Neural cell (in vitro differentiated cells): Measurements from ENCODE around the gene RABGAP1L. TPM values are rescaled to one million over a fixed set of nuclear protein-coding genes. Genes with fewer than 3 reads are reported as not detected.

Source experiments
- H2AFZ ChIP-seq: fragments of 200-600, 300-800 bp; sonication (generic), shearing (Covaris generic); 2 replicates; pipeline ENCODE4 v1.6.0; 2014; ENCODE audit warnings: low read depth, mild to moderate bottlenecking, antibody characterized with exemption, low read length, moderate library complexity
- H3F3A ChIP-seq: fragments of 200-600 bp; shearing (Covaris generic); 2 replicates; pipeline ENCODE4 v1.6.1; 2016; ENCODE audit warnings: mild to moderate bottlenecking, moderate library complexity, mixed read lengths, antibody characterized with exemption, low read length; ENCODE audit not compliant: insufficient read depth, poor library complexity, severe bottlenecking
- H3K27ac ChIP-seq: fragments of 200-600, 300-800 bp; sonication (generic), shearing (Covaris generic); 2 replicates; pipeline ENCODE4 v1.5.1; 2014; ENCODE audit warnings: mild to moderate bottlenecking, low read length, moderate library complexity
- H3K27me3 ChIP-seq: fragments of 300-800, 200-600 bp; sonication (generic), shearing (Covaris generic); 2 replicates; pipeline ENCODE4 v1.6.0; 2014; ENCODE audit warnings: mild to moderate bottlenecking, low read depth, low read length, moderate library complexity; ENCODE audit not compliant: insufficient read depth
- H3K36me3 ChIP-seq: fragments of 300-800, 200-600 bp; sonication (generic), shearing (Covaris generic); 2 replicates; pipeline ENCODE4 v1.5.1; 2014; ENCODE audit warnings: mild to moderate bottlenecking, antibody characterized with exemption, low read length, moderate library complexity; ENCODE audit not compliant: insufficient read depth
- H3K4me2 ChIP-seq: fragments of 300-800, 200-600 bp; sonication (generic), shearing (Covaris generic); 2 replicates; pipeline ENCODE4 v1.6.0; 2014; ENCODE audit warnings: mild to moderate bottlenecking, low read length
- H3K4me3 ChIP-seq: fragments of 300-800, 200-600 bp; sonication (generic), shearing (Covaris generic); 2 replicates; pipeline ENCODE4 v1.5.1; 2014; ENCODE audit warnings: mild to moderate bottlenecking, low read length, moderate library complexity
- H3K79me2 ChIP-seq: fragments of 200-600 bp; shearing (Covaris generic); replicated peaks from 2 replicates; pipeline ENCODE4 v1.6.0; 2014; ENCODE audit warnings: mild to moderate bottlenecking, low read length, moderate library complexity; ENCODE audit not compliant: insufficient read depth
- H3K9ac ChIP-seq: fragments of 300-800, 200-600 bp; sonication (generic), shearing (Covaris generic); 2 replicates; pipeline ENCODE4 v1.6.1; 2016; ENCODE audit warnings: mild to moderate bottlenecking, low read length, mixed read lengths
- H3K9me2 ChIP-seq: fragments of 200-600 bp; shearing (Covaris generic); 2 replicates; pipeline ENCODE4 v1.6.1; 2016; ENCODE audit warnings: mild to moderate bottlenecking, low read length, mixed read lengths; ENCODE audit not compliant: insufficient read depth
- H3K9me3 ChIP-seq: fragments of 200-600, 300-800 bp; sonication (generic), shearing (Covaris generic); 2 replicates; pipeline ENCODE4 v1.6.1; 2016; ENCODE audit warnings: mild to moderate bottlenecking, mixed run types, low read length, moderate library complexity, mixed read lengths
- H4K20me1 ChIP-seq: fragments of 200-600 bp; shearing (Covaris generic); 2 replicates; pipeline ENCODE4 v1.6.1; 2016; ENCODE audit warnings: mild to moderate bottlenecking, mixed run types; ENCODE audit not compliant: insufficient read depth
- EP300 ChIP-seq: fragments of 450-650 bp; conservative IDR thresholded peaks from 2 replicates; pipeline ENCODE4 v1.6.1; 2014; ENCODE audit warnings: antibody characterized with exemption, mild to moderate bottlenecking, moderate library complexity; ENCODE audit not compliant: poor library complexity, severe bottlenecking
- EZH2 ChIP-seq: fragments of 200-600, 300-800 bp; shearing (Covaris generic), sonication (generic); IDR thresholded peaks from 2 replicates; pipeline ENCODE4 v1.6.1; 2014; ENCODE audit warnings: antibody characterized with exemption, low read length, borderline replicate concordance, mild to moderate bottlenecking; ENCODE audit not compliant: insufficient read depth, poor library complexity, severe bottlenecking
- MXI1 ChIP-seq: fragments of 450-650 bp; conservative IDR thresholded peaks from 2 replicates; pipeline ENCODE4 v1.6.1; 2014; ENCODE audit warnings: antibody characterized with exemption, mild to moderate bottlenecking; ENCODE audit not compliant: poor library complexity, severe bottlenecking
- POLR2AphosphoS5 ChIP-seq: IDR thresholded peaks from 2 replicates; pipeline ENCODE4 v1.6.1; 2012
- RAD21 ChIP-seq: fragments of 450-650 bp; conservative IDR thresholded peaks from 2 replicates; pipeline ENCODE4 v1.6.1; 2014; ENCODE audit warnings: antibody characterized with exemption, mild to moderate bottlenecking, moderate library complexity
- SMC3 ChIP-seq: fragments of 450-650 bp; conservative IDR thresholded peaks from 2 replicates; pipeline ENCODE4 v1.6.1; 2014; ENCODE audit warnings: antibody characterized with exemption, mild to moderate bottlenecking, moderate library complexity; ENCODE audit not compliant: poor library complexity
- TAF1 ChIP-seq: IDR thresholded peaks from 2 replicates; pipeline ENCODE4 v1.6.1; 2012; ENCODE audit warnings: low read depth
- polyA plus RNA-seq: library from polyadenylated mRNA; depleted of rRNA; stranded (reverse); fragments of >200 nt; gene quantifications from 2 replicates; pipeline ENCODE4 v1.2.3, GENCODE V29; 2014
- TF ChIP-seq, protein P1 (sequence below): IDR thresholded peaks from 2 replicates; pipeline ENCODE4 v1.6.1; 2012; ENCODE audit warnings: borderline replicate concordance
- TF ChIP-seq, protein P2 (sequence below): fragments of 450-650 bp; IDR thresholded peaks from 2 replicates; pipeline ENCODE4 v1.5.1; 2014; ENCODE audit warnings: antibody characterized with exemption, mild to moderate bottlenecking, moderate library complexity; ENCODE audit not compliant: poor library complexity, severe bottlenecking

The RABGAP1L gene
- polyA plus RNA-seq, 1 donor from 2014 or later: 32.2 TPM

DNA sequence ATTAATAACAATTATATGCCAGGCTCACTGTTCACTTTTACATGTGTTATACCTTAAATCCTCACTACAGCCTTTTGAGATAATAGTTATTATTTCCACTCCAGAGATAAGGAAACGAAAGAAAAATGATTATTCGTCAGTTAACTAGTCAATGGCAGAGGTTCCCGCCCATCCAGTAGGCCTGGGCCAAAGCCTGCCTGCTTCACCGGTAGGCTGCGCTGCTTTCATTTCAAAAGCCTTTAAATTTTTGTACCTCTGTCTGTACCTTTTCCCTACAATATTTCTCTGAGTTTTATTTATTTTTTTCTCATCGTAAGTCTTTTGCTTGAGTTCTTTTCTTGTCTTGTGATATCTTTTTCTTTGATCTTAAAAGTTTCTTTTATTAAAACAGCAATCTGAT, 292.1 kb downstream of the RABGAP1L start:
- H3K9ac ChIP-seq: no peak overlapping the region
- H3K9me3 ChIP-seq: no peaks in the 10 kb centered on the region
- H3F3A ChIP-seq: no peaks in the 10 kb centered on the region
- H2AFZ ChIP-seq: no peak overlapping the region
- TF ChIP-seq SMC3 (no peak), POLR2AphosphoS5 (no peak), EP300 (no peak), TAF1 (no peak), EZH2 (no peak), RAD21 (no peak), MXI1 (no peak)
- TF ChIP-seq, protein P1, sequence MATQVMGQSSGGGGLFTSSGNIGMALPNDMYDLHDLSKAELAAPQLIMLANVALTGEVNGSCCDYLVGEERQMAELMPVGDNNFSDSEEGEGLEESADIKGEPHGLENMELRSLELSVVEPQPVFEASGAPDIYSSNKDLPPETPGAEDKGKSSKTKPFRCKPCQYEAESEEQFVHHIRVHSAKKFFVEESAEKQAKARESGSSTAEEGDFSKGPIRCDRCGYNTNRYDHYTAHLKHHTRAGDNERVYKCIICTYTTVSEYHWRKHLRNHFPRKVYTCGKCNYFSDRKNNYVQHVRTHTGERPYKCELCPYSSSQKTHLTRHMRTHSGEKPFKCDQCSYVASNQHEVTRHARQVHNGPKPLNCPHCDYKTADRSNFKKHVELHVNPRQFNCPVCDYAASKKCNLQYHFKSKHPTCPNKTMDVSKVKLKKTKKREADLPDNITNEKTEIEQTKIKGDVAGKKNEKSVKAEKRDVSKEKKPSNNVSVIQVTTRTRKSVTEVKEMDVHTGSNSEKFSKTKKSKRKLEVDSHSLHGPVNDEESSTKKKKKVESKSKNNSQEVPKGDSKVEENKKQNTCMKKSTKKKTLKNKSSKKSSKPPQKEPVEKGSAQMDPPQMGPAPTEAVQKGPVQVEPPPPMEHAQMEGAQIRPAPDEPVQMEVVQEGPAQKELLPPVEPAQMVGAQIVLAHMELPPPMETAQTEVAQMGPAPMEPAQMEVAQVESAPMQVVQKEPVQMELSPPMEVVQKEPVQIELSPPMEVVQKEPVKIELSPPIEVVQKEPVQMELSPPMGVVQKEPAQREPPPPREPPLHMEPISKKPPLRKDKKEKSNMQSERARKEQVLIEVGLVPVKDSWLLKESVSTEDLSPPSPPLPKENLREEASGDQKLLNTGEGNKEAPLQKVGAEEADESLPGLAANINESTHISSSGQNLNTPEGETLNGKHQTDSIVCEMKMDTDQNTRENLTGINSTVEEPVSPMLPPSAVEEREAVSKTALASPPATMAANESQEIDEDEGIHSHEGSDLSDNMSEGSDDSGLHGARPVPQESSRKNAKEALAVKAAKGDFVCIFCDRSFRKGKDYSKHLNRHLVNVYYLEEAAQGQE: no peak
- TF ChIP-seq, protein P2, sequence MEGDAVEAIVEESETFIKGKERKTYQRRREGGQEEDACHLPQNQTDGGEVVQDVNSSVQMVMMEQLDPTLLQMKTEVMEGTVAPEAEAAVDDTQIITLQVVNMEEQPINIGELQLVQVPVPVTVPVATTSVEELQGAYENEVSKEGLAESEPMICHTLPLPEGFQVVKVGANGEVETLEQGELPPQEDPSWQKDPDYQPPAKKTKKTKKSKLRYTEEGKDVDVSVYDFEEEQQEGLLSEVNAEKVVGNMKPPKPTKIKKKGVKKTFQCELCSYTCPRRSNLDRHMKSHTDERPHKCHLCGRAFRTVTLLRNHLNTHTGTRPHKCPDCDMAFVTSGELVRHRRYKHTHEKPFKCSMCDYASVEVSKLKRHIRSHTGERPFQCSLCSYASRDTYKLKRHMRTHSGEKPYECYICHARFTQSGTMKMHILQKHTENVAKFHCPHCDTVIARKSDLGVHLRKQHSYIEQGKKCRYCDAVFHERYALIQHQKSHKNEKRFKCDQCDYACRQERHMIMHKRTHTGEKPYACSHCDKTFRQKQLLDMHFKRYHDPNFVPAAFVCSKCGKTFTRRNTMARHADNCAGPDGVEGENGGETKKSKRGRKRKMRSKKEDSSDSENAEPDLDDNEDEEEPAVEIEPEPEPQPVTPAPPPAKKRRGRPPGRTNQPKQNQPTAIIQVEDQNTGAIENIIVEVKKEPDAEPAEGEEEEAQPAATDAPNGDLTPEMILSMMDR: no peak
- no peaks in the 10 kb centered on the region for H3K79me2 ChIP-seq
- H3K4me3 ChIP-seq: no peak overlapping the region
- no peaks in the 10 kb centered on the region for H4K20me1 ChIP-seq
- H3K27me3 ChIP-seq: no peaks in the 10 kb centered on the region
- no peak overlapping the region for H3K4me2 ChIP-seq
- no peaks in the 10 kb centered on the region for H3K36me3 ChIP-seq
- no peaks in the 10 kb centered on the region for H3K9me2 ChIP-seq
- H3K27ac ChIP-seq: no peak overlapping the region

DNA sequence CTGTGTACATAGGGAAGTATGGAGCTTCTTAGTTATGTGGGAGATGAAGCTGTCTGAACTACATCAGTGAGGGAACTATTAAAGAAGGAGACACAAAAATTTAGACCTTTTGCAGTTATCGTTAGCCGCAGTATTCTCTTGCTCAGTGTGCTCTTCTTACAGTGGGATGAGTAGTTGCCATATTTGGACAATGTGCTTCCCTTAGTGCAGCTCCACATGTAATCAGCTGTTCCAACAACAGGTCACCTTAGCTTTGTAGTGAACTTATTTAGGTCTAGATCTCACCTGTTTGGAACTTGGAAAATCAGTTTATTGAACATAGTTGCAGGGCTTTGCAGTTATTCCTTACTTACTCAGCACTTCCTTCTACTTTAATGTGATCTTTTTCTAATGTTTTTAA, 306.5 kb downstream of the RABGAP1L start:
- H3K27ac ChIP-seq: no peak overlapping the region
- H3K4me3 ChIP-seq: no peak overlapping the region
- TF ChIP-seq POLR2AphosphoS5 (no peak), EP300 (no peak), TAF1 (no peak), SMC3 (no peak), MXI1 (no peak), EZH2 (no peak), RAD21 (no peak)
- TF ChIP-seq, protein P1: no peak
- TF ChIP-seq, protein P2: no peak
- H3K27me3 ChIP-seq: no peaks in the 10 kb centered on the region
- no peaks in the 10 kb centered on the region for H3K9me3 ChIP-seq
- no peak overlapping the region for H3K9ac ChIP-seq
- H4K20me1 ChIP-seq: no peaks in the 10 kb centered on the region
- H3K79me2 ChIP-seq: no peaks in the 10 kb centered on the region
- no peak overlapping the region for H2AFZ ChIP-seq
- no peaks in the 10 kb centered on the region for H3F3A ChIP-seq
- H3K4me2 ChIP-seq: no peak overlapping the region
- H3K36me3 ChIP-seq: no peaks in the 10 kb centered on the region
- no peaks in the 10 kb centered on the region for H3K9me2 ChIP-seq
